Activated CD8-positive, alpha-beta memory T cell treated with anti-CD3 and anti-CD28 coated beads, Interleukin-2, amount 50 U/mL, for 4 hours (primary cell): Measurements from ENCODE around the gene GOPC.

Experiments used
- DNase-seq: peaks from one replicate; pipeline ENCODE4 v3.0.0-alpha.2; 2020

GOPC gene

DNA sequence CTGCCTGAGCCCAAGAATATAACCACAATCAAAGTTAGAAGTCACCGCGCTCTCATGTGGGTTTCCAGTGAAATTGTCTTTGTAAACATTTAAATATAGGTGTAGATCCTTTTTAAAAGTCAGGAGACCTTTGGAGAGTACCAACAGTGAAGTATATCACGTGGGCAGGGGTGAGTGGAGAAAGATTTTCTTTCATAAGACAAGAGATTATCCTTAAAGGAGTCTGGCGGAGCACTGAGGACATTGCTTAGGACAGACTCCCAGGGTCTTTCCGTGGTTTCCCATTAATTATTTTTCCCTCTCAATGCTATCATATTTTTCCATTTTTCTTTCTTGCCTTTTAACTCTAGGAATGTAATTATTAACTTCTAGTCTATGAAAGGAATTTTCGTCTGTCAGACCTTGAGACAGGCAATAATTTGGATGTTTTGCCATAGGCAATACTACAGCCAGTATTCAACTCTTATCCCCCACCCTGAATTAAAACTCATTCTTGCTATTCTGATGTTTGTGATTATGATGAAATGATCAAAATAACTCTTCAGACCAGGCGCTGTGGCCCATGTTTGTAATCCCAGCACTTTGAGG is 88.4 kb downstream of the GOPC start:
- DNase-seq: no peak

DNA sequence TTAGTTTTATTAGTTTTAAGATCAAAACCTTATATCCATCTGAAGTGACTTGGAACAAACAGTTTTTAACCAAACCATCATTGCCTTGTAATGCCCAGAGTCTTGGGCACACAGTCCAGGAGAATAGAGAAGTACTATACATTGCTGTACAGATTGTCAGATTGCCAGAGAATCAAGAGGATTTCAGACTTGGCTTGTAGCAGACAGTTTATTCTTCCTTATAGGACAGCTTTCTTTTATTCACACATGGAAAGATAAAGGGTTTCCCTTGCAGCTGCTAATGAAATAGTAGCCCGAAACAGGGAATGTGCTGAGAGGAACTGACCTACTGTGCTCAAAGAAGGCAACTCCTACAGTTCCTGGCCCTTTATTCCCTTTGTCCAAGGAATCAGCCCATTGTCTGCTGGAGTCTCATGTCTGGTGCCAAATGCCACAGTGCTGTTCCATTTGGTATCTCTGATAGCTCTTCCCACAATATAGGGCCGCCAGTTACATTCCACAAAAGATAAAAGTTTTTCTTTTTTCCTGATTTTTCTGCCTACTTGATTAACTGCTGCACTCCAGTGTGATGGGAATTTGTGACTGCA is 89.2 kb downstream of the GOPC start:
- DNase-seq: no peak

DNA sequence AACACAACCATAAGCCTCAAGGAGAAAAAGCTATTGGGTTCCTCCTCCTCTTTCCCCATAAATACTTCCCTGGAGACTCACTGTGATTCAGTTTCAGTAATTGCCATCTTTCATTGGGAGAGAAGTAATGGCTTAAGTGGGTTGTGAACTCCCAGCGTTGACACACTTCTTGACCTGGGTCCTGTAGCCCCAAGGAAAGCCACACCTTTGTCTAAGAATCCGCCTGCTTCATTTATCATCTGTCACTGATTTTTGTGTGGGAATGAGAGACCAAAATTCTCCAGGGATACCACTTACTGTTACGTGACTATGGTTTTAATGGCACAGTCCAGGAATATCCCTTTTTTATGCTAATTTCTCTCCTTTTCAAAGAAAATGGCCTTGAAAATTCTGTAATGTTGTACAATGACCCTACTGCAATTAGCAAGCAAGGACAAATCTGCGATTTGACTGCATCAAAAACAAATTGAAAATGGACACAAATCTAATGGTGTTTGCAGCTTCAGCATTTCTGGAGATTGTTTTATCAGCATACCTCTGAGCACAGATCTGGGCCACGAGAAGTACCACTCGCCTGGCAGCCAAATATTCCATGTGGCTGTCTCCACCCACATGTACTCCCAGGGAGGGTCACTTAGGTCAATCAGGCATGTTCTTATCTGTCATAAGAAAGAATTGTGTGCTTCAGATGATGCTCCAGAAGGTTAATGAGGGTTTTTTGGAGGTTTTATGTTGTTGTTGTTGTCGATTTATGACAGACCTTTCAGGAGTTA is 90.1 kb downstream of the GOPC start:
- no peak for DNase-seq
